Chondrocyte (in vitro differentiated cells): ENCODE data around the gene TSC22D4. TPM values are rescaled to one million over a fixed set of nuclear protein-coding genes. Genes with fewer than 3 reads are reported as not detected.

ENCODE experiments used
- DNase-seq: peaks from one replicate; pipeline ENCODE4 v3.0.0; 2021; ENCODE audit warnings: mixed read lengths, low spot score
- H3K27ac Mint-ChIP-seq: one replicate; pipeline ENCODE4 v1.8.0; 2021; ENCODE audit warnings: mild to moderate bottlenecking, moderate library complexity, mixed read lengths; ENCODE audit not compliant: unreplicated experiment
- H3K27me3 Mint-ChIP-seq: 2 replicates; pipeline ENCODE4 v1.8.0; 2021; ENCODE audit warnings: low read depth, mixed read lengths
- H3K36me3 Mint-ChIP-seq: 2 replicates; pipeline ENCODE4 v1.8.0; 2021; ENCODE audit warnings: low read depth, mixed read lengths
- H3K4me1 Mint-ChIP-seq: 2 replicates; pipeline ENCODE4 v1.8.0; 2021; ENCODE audit warnings: low read depth, mild to moderate bottlenecking, mixed read lengths
- H3K4me3 Mint-ChIP-seq: one replicate; pipeline ENCODE4 v1.8.0; 2021; ENCODE audit warnings: mild to moderate bottlenecking, moderate library complexity, mixed read lengths; ENCODE audit not compliant: unreplicated experiment
- H3K9me3 Mint-ChIP-seq: 2 replicates; pipeline ENCODE4 v1.8.0; 2021; ENCODE audit warnings: low read depth, mixed read lengths
- CTCF ChIP-seq: fragments of 200-600 bp; sonication (generic); IDR thresholded peaks from 2 replicates; pipeline ENCODE4 v1.5.0; 2021; ENCODE audit warnings: antibody characterized with exemption, mild to moderate bottlenecking, moderate library complexity
- total RNA-seq: library from RNA; stranded (reverse); gene quantifications from 3 replicates; pipeline ENCODE4 v1.2.1, GENCODE V29; 2021

Gene TSC22D4
- total RNA-seq, 1 donor from 2014 or later: 33.0 TPM

DNA sequence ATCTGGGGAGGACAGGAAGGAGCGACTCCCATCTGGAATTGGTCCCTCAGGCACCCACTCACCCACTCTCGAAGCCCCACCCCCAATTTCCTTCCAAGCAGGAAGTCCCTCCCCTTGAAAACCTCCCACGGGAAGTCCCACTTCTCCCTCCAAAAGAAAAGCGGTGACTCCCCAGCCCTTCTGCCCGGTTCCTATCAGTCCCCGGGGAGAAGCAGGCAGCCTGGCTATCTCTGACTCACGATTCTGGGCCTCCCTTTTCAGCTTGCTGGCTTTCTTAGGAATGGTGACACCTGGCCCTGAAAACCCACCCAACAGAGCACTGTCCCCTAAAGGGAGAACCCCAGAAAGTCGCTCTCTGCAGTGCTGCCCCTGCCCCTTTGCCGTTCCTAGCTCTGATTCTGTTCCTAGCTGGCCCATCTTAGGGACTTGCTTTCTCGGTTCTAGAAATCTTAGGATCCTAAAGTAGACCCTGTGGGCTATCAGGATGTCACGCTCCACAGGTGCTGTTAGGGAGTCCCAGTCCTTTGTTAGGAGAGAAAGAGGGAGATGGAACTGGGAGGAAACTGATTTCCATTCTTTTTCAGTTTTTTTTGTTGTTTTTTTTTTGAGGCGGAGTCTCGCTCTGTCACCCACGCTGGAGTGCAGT is 6.0 kb downstream of the TSC22D4 start:
- Mint-ChIP-seq H3K27ac (peak overlapping the region; percentile 32), H3K27me3 (no peaks in the 10 kb centered on the region), H3K4me3 (no peak overlapping the region), H3K9me3 (no peaks in the 10 kb centered on the region), H3K4me1 (peaks cover 27% of the 10 kb centered on the region), H3K36me3 (peaks cover 4% of the 10 kb centered on the region)
- no peak for DNase-seq
- TF ChIP-seq CTCF: no peak

GRCh38 chr7:100472121-100472851 is 6.7 kb downstream of the TSC22D4 start:
- H3K27ac Mint-ChIP-seq: peak overlapping the region; percentile 9
- H3K36me3 Mint-ChIP-seq: peaks cover 4% of the 10 kb centered on the region
- no peak overlapping the region for H3K4me3 Mint-ChIP-seq
- TF ChIP-seq CTCF: no peak
- H3K4me1 Mint-ChIP-seq: peaks cover 27% of the 10 kb centered on the region
- no peak for DNase-seq
- H3K27me3 Mint-ChIP-seq: no peaks in the 10 kb centered on the region
- H3K9me3 Mint-ChIP-seq: no peaks in the 10 kb centered on the region

DNA sequence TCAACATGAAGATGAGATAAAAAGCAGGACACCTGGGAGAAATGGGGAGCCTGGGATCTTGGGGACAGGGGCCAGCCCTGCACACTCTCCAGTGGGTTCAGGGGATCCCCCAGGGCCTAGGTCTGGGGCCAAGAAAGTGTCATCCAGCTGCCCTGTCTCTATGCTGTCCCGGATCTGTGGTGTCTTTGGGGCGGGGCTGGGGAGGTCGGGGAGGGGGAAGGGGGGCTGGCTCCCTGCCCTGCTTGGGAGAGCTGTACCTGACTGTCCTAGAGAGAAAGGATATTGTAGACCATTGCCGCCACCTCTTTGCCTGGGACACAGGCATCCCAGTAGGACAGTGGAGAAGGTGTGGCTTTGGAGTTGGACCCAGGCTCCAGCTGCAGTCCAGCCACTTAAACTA is 8.0 kb downstream of the TSC22D4 start:
- Mint-ChIP-seq H3K36me3 (peaks cover 2% of the 10 kb centered on the region), H3K27ac (no peak overlapping the region), H3K27me3 (no peaks in the 10 kb centered on the region), H3K9me3 (no peaks in the 10 kb centered on the region), H3K4me1 (peaks cover 18% of the 10 kb centered on the region), H3K4me3 (no peak overlapping the region)
- TF ChIP-seq CTCF: no peak
- no peak for DNase-seq

- Mint-ChIP-seq H3K9me3 (no peaks in the 10 kb centered on the region), H3K4me3 (no peak overlapping the region), H3K4me1 (peaks cover 18% of the 10 kb centered on the region), H3K27me3 (no peaks in the 10 kb centered on the region), H3K27ac (peak overlapping the region; percentile 54), H3K36me3 (peaks cover 2% of the 10 kb centered on the region)
- no peak for DNase-seq
- TF ChIP-seq CTCF: peak; percentile 89
Measured at GRCh38 chr7:100469227-100470044, 9.6 kb downstream of the TSC22D4 start.
